Ishikawa (cell line): ENCODE measurements around the gene COMMD1.

Experiments
- CEBPB ChIP-seq: IDR thresholded peaks from 2 replicates; pipeline ENCODE4 v1.6.1; 2012
- CREB1 ChIP-seq: IDR thresholded peaks from 2 replicates; pipeline ENCODE4 v1.6.1; 2012; ENCODE audit warnings: low read depth
- EGR1 ChIP-seq: IDR thresholded peaks from 2 replicates; pipeline ENCODE4 v1.6.1; 2012
- EP300 ChIP-seq: IDR thresholded peaks from 2 replicates; pipeline ENCODE4 v1.6.1; 2012; ENCODE audit warnings: borderline replicate concordance
- FOXM1 ChIP-seq: IDR thresholded peaks from 2 replicates; pipeline ENCODE4 v1.6.1; 2012; ENCODE audit warnings: low read depth, borderline replicate concordance
- MAX ChIP-seq: IDR thresholded peaks from 2 replicates; pipeline ENCODE4 v1.6.1; 2012
- NFIC ChIP-seq: IDR thresholded peaks from 2 replicates; pipeline ENCODE4 v1.6.1; 2012
- RAD21 ChIP-seq: IDR thresholded peaks from 2 replicates; pipeline ENCODE4 v1.6.1; 2012; ENCODE audit warnings: low read depth
- REST ChIP-seq: IDR thresholded peaks from 2 replicates; pipeline ENCODE4 v1.6.1; 2012; ENCODE audit warnings: low read depth, mild to moderate bottlenecking
- TAF1 ChIP-seq: IDR thresholded peaks from 2 replicates; pipeline ENCODE4 v1.6.1; 2012; ENCODE audit warnings: low read depth, mild to moderate bottlenecking
- TCF12 ChIP-seq: IDR thresholded peaks from 2 replicates; pipeline ENCODE4 v1.6.1; 2012; ENCODE audit warnings: low read depth
- TEAD4 ChIP-seq: IDR thresholded peaks from 2 replicates; pipeline ENCODE4 v1.6.1; 2012
- USF1 ChIP-seq: IDR thresholded peaks from 2 replicates; pipeline ENCODE4 v1.6.1; 2012
- YY1 ChIP-seq: IDR thresholded peaks from 2 replicates; pipeline ENCODE4 v1.6.1; 2012; ENCODE audit warnings: low read depth
- ZBTB7A ChIP-seq: IDR thresholded peaks from 2 replicates; pipeline ENCODE4 v1.6.1; 2012; ENCODE audit warnings: low read depth

Gene COMMD1

GRCh38 chr2:61988462-61989366, 83.2 kb downstream of the COMMD1 start:
- TF ChIP-seq CREB1 (no peak), RAD21 (no peak), YY1 (no peak), FOXM1 (no peak), REST (no peak), USF1 (no peak), EP300 (no peak), TAF1 (no peak)

- no peak for TF ChIP-seq TCF12
- TF ChIP-seq RAD21, result peak; percentile 69
Observed at GRCh38 chr2:61993422-61994024, 88.0 kb downstream of the COMMD1 start.

GRCh38 chr2:61994531-61994930, 89.1 kb downstream of the COMMD1 start:
- no peak for TF ChIP-seq FOXM1
- no peak for TF ChIP-seq EP300
- TF ChIP-seq EGR1, result no peak
- no peak for TF ChIP-seq TAF1
- TF ChIP-seq USF1, result no peak
- no peak for TF ChIP-seq TCF12
- no peak for TF ChIP-seq ZBTB7A
- no peak for TF ChIP-seq MAX
- TF ChIP-seq NFIC, result no peak
- TF ChIP-seq YY1, result no peak
- TF ChIP-seq TEAD4, result no peak
- no peak for TF ChIP-seq CREB1
- no peak for TF ChIP-seq RAD21
- TF ChIP-seq CEBPB, result no peak
- no peak for TF ChIP-seq REST

- TF ChIP-seq USF1 (no peak), CREB1 (no peak), ZBTB7A (no peak), REST (no peak), TAF1 (no peak), EP300 (no peak), NFIC (no peak), CEBPB (no peak), TEAD4 (no peak), RAD21 (no peak)
Observed at GRCh38 chr2:61995065-61995464, 89.6 kb downstream of the COMMD1 start.
